ENCODE data around the gene DHRS11.

The DHRS11 gene

GRCh38 chr17:36593656-36594316 lies 2.1 kb downstream of the DHRS11 start:
- no peak overlapping the region for H3K4me3 ChIP-seq (ENCODE audit: low read depth, low read length)
- DNase-seq (ENCODE audit: low read depth): no peak
- no peak for TF ChIP-seq CTCF (conservative IDR thresholded peaks at IDR 0.05; ENCODE audit: low read depth, low read length)

- H3K4me3 ChIP-seq (ENCODE audit: low read depth, low read length): no peak overlapping the region
- DNase-seq (ENCODE audit: low read depth): no peak
- no peak for TF ChIP-seq CTCF (conservative IDR thresholded peaks at IDR 0.05; ENCODE audit: low read depth, low read length)
Measured at GRCh38 chr17:36594626-36595401, 3.1 kb downstream of the DHRS11 start.

GRCh38 chr17:36597226-36597625 lies 5.5 kb downstream of the DHRS11 start:
- DNase-seq (ENCODE audit: low read depth): no peak
- TF ChIP-seq CTCF (conservative IDR thresholded peaks at IDR 0.05; ENCODE audit: low read depth, low read length): no peak
- no peak overlapping the region for H3K4me3 ChIP-seq (ENCODE audit: low read depth, low read length)

- no peak for TF ChIP-seq CTCF (conservative IDR thresholded peaks at IDR 0.05; ENCODE audit: low read depth, low read length)
- H3K4me3 ChIP-seq (ENCODE audit: low read depth, low read length): no peak overlapping the region
- no peak for DNase-seq (ENCODE audit: low read depth)
Measured at GRCh38 chr17:36597866-36598777, 6.4 kb downstream of the DHRS11 start.

- no peak for TF ChIP-seq CTCF (conservative IDR thresholded peaks at IDR 0.05; ENCODE audit: low read depth, low read length)
- no peak overlapping the region for H3K4me3 ChIP-seq (ENCODE audit: low read depth, low read length)
- no peak for DNase-seq (ENCODE audit: low read depth)
Measured at GRCh38 chr17:36598951-36599401, 7.3 kb downstream of the DHRS11 start.

GRCh38 chr17:36599546-36600250 lies 8.0 kb downstream of the DHRS11 start:
- no peak for DNase-seq (ENCODE audit: low read depth)
- no peak for TF ChIP-seq CTCF (conservative IDR thresholded peaks at IDR 0.05; ENCODE audit: low read depth, low read length)
- no peak overlapping the region for H3K4me3 ChIP-seq (ENCODE audit: low read depth, low read length)

Data from choroid plexus epithelial cell (primary cell).